ENCODE results near the gene ZBTB44.

GRCh38 chr11:130247319-130247718 is 67.4 kb downstream of the ZBTB44 start:
- no peak for TF ChIP-seq CTCF (IDR thresholded peaks at IDR 0.05)
- no peak for TF ChIP-seq EZH2phosphoT487 (IDR thresholded peaks at IDR 0.05)

All from neural progenitor cell (in vitro differentiated cells).